HEK293T (cell line): ENCODE data around the gene ABHD14A.

Experiments used
- CTCF ChIA-PET: fragments of 350-600 bp; formaldehyde crosslinking; extraction: SDS; loops from one replicate; lab custom pipeline; 2021; ENCODE audit warnings: antibody characterized with exemption, inconsistent platforms; lab: Yijun Ruan, JAX
- POLR2A ChIA-PET: fragments of 350-600 bp; formaldehyde crosslinking; extraction: SDS; loops from one replicate; lab custom pipeline; 2020; ENCODE audit warnings: antibody characterized with exemption, inconsistent platforms; lab: Yijun Ruan, JAX
- DNase-seq: peaks from one replicate; pipeline ENCODE4 v3.0.0; 2012; ENCODE audit warnings: mixed read lengths; ENCODE audit errors: extremely low spot score
- ARNT ChIP-seq: fragments of 450-650 bp; IDR thresholded peaks from 2 replicates; pipeline ENCODE4 v1.6.1; 2017; ENCODE audit warnings: mild to moderate bottlenecking
- BHLHE40 ChIP-seq: fragments of 450-650 bp; IDR thresholded peaks from 2 replicates; pipeline ENCODE4 v1.6.1; 2016; ENCODE audit warnings: mild to moderate bottlenecking, moderate library complexity, borderline replicate concordance
- CTBP1 ChIP-seq: fragments of 450-650 bp; IDR thresholded peaks from 2 replicates; pipeline ENCODE4 v1.6.1; 2016; ENCODE audit warnings: borderline replicate concordance
- ELF4 ChIP-seq: fragments of 450-650 bp; IDR thresholded peaks from 2 replicates; pipeline ENCODE4 v1.6.1; 2017; ENCODE audit warnings: antibody characterized with exemption
- FOXA1 ChIP-seq: fragments of 450-650 bp; IDR thresholded peaks from 2 replicates; pipeline ENCODE4 v1.6.1; 2016; ENCODE audit warnings: mild to moderate bottlenecking
- FOXK2 ChIP-seq: fragments of 450-650 bp; IDR thresholded peaks from 2 replicates; pipeline ENCODE4 v1.6.1; 2016; ENCODE audit warnings: mild to moderate bottlenecking
- FOXM1 ChIP-seq: fragments of 450-650 bp; IDR thresholded peaks from 2 replicates; pipeline ENCODE4 v1.6.1; 2017; ENCODE audit warnings: mild to moderate bottlenecking, borderline replicate concordance
- HDGF ChIP-seq: fragments of 450-650 bp; IDR thresholded peaks from 2 replicates; pipeline ENCODE4 v1.6.1; 2017; ENCODE audit warnings: antibody characterized with exemption, borderline replicate concordance
- L3MBTL2 ChIP-seq: fragments of 450-650 bp; conservative IDR thresholded peaks from 2 replicates; pipeline ENCODE4 v1.6.1; 2016; ENCODE audit warnings: mild to moderate bottlenecking
- LEF1 ChIP-seq: fragments of 450-650 bp; IDR thresholded peaks from 2 replicates; pipeline ENCODE4 v1.6.1; 2017; ENCODE audit warnings: mild to moderate bottlenecking, borderline replicate concordance
- NFRKB ChIP-seq: fragments of 450-650 bp; IDR thresholded peaks from 2 replicates; pipeline ENCODE4 v1.6.1; 2016; ENCODE audit warnings: mild to moderate bottlenecking, moderate library complexity
- SP1 ChIP-seq: fragments of 450-650 bp; IDR thresholded peaks from 2 replicates; pipeline ENCODE4 v1.6.1; 2017
- SUZ12 ChIP-seq: fragments of 450-650 bp; IDR thresholded peaks from 2 replicates; pipeline ENCODE4 v1.6.1; 2016; ENCODE audit warnings: mild to moderate bottlenecking
- TARDBP ChIP-seq: fragments of 450-650 bp; IDR thresholded peaks from 2 replicates; pipeline ENCODE4 v1.6.1; 2016
- ZNF384 ChIP-seq: fragments of 450-650 bp; IDR thresholded peaks from 2 replicates; pipeline ENCODE4 v1.6.1; 2016
- TF ChIP-seq, protein P1 (sequence below): fragments of 450-650 bp; IDR thresholded peaks from 2 replicates; pipeline ENCODE4 v1.6.1; 2016

ABHD14A gene

DNA sequence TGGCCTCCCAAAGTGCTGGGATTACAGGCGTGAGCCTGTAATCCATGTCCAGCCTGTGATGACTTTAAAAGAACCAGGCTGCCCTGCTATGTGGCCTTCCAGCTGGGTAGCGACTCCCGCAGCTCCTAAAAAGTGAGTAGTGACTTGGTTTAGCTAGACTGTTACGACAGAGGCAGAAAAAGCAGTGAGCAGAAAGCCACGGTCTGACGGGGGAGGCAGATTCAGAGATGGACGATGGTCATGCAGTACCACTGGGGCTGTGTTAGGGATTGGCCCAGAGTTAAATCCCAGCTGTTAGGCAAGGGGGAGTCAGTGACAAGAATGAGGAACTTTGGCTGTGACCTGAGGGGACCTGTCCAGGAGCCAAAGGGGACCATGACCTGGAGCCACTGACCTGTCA, 23.9 kb downstream of the ABHD14A start:
- CTCF ChIA-PET, result interaction anchor here (0.7 to 1.6 kb wide), 2 partner anchors 9 to 57 kb away, joined by 4 to 5 read pairs; partner anchors contain the start of genes PARP3 and RRP9

DNA sequence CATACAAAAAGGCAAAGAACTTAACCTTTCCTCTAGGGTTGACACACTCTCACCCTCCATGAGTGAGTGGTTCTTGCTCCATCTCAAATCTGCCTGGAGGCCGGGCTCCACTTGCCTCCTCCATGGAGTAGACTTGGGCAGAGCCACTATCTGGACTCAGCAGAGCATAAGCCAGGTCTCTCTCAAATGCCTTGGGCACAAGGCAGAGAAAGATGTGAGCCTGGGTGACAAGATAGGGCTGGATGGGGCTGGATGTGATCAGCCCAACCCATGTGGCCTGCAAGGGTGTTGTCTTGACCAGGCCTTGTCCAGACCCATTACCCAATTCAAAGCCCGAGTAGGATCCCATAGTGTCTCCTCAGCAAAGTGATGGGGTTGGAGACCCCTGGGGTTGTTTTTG, 25.0 kb downstream of the ABHD14A start:
- POLR2A ChIA-PET, result no interaction called here
- TF ChIP-seq L3MBTL2 (no peak), ZNF384 (no peak), FOXM1 (no peak), ARNT (no peak), NFRKB (no peak)
- no peak for DNase-seq
- CTCF ChIA-PET, result interaction anchor here (1.0 to 3.1 kb wide), 2 partner anchors 26 to 128 kb away, joined by 3 to 6 read pairs; partner anchors contain the start of gene ABHD14B

More for the DNA sequence above, 23.9 kb downstream of the ABHD14A start:
- POLR2A ChIA-PET, result interaction anchor here (1.2 to 1.6 kb wide), 5 partner anchors 16 to 156 kb away, joined by 3 to 5 read pairs (median 3); partner anchors contain the start of genes ABHD14B, PARP3, POC1A and RRP9
- TF ChIP-seq L3MBTL2 (no peak), FOXK2 (no peak), NFRKB (no peak), CTBP1 (no peak), LEF1 (no peak), BHLHE40 (no peak), FOXM1 (no peak), TARDBP (no peak), FOXA1 (no peak)
- TF ChIP-seq, protein P1, sequence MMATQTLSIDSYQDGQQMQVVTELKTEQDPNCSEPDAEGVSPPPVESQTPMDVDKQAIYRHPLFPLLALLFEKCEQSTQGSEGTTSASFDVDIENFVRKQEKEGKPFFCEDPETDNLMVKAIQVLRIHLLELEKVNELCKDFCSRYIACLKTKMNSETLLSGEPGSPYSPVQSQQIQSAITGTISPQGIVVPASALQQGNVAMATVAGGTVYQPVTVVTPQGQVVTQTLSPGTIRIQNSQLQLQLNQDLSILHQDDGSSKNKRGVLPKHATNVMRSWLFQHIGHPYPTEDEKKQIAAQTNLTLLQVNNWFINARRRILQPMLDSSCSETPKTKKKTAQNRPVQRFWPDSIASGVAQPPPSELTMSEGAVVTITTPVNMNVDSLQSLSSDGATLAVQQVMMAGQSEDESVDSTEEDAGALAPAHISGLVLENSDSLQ, result no peak
- DNase-seq, result no peak

DNA sequence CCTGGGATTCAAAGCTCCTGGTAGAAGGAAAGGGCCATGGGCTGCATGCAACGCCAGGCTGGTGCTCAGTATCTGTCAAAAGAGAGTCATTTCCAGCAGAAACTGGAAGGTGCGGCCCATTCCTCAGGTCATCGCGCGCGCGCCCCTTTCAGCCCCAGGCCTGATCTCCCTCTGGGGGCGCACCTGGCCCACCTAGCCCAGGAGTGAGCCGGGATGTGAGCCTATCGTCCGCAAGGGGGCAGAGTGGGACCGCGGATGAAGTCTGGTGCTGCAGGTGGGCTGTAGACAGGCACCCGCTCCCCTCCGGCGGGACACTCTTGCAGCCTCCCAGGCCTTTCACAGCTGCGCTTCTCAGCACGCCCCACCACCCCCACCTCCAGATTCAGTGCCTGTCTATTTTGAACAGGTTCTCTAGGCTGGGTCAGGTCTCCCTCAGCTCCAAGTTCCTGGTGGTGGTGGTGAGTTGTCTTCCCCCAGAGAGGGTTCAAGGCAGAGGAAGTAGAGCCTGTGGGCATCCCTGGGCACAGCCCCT, 26.6 kb downstream of the ABHD14A start:
- DNase-seq, result peak; percentile 92
- POLR2A ChIA-PET, result no interaction called here
- peak; percentile 63; the same call in 1 of the 2 replicates for TF ChIP-seq ZNF384
- TF ChIP-seq SP1, result no peak
- no peak for TF ChIP-seq ARNT
- CTCF ChIA-PET, result interaction anchor here (0.6 to 3.2 kb wide), 14 partner anchors 13 to 338 kb away, joined by 3 to 19 read pairs (median 4); no protein-coding TSS in a partner anchor

DNA sequence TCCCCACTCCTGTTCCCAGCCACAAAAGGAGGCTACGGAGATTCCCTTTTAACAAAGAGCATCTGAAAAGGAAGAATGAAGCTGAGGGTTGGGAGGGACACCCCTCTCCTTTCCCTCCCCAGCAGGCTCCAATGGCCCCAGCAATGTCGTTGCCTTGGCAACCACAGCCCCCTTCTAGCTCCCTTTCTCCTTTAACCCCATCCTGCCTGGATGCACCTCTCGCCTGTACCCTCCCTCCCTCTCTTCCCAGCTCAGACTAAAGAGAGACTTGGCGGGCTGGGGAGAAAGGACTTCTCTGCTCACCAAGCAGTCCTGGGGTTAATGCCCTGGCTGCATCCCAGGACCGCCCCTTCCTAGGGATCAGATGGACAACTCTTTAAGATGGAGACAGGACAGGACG, 27.9 kb downstream of the ABHD14A start:
- ChIA-PET CTCF (interaction anchor here (0.6 to 3.5 kb wide), 7 partner anchors 11 to 274 kb away, joined by 3 to 31 read pairs (median 6); no protein-coding TSS in a partner anchor), POLR2A (interaction anchor here (3.7 kb wide), 1 partner anchor 53 kb away, joined by 21 read pairs; the partner anchor contains the start of gene DUSP7)
- no peak for DNase-seq
- no peak for TF ChIP-seq ZNF384
- no peak for TF ChIP-seq CTBP1
- TF ChIP-seq FOXM1, result no peak
- no peak for TF ChIP-seq ARNT
- TF ChIP-seq SP1, result no peak
- TF ChIP-seq, protein P1, result no peak
- no peak for TF ChIP-seq L3MBTL2
- TF ChIP-seq FOXK2, result no peak
- TF ChIP-seq NFRKB, result no peak
- no peak for TF ChIP-seq ELF4
- TF ChIP-seq HDGF, result no peak
- no peak for TF ChIP-seq FOXA1
- no peak for TF ChIP-seq LEF1
- TF ChIP-seq BHLHE40, result no peak
- no peak for TF ChIP-seq SUZ12
- no peak for TF ChIP-seq TARDBP

DNA sequence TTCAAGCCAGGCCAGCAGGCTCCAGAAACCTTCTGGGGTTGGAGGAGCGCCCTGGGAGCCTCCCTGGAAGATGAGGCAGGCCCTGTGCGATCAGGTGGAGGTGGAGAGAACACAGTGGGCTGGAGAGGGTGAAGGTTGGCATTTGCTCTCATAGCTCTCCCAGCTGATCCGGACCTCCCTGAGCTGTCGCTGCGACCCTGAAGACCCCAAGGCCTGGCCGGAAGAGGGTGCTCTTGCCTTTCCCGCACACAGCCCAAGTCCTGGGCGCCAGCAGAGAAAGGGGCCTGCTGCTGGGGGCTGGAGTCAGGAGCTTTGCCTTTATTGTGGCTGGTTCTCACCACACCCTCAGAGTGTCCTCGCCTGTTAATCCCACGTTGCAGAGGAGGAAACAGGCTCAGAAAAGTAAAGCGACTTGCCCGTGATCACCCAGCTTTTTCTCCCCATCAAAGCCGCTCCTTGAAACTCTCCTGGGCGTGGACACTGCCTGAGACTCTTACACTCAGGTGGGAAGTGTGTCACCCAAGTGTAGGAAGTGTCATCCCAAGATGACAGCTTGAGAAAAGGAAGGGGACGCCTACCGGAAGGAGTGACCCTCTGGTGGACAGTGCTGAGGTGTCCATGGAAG, 29.4 kb downstream of the ABHD14A start:
- ChIA-PET CTCF (interaction anchor here (0.7 to 3.5 kb wide), 19 partner anchors 8 to 335 kb away, joined by 3 to 31 read pairs (median 5); partner anchors contain the start of genes ACY1, DUSP7, POC1A and RPL29), POLR2A (interaction anchor here (0.6 to 3.7 kb wide), 5 partner anchors 8 to 141 kb away, joined by 3 to 21 read pairs (median 6); partner anchors contain the start of genes DUSP7 and RPL29)
- TF ChIP-seq SUZ12, result no peak
- TF ChIP-seq ARNT, result no peak
- TF ChIP-seq FOXK2, result no peak
- no peak for TF ChIP-seq BHLHE40
- TF ChIP-seq TARDBP, result no peak
- TF ChIP-seq HDGF, result no peak
- no peak for TF ChIP-seq SP1
- TF ChIP-seq, protein P1, result no peak
- no peak for TF ChIP-seq FOXM1
- TF ChIP-seq ZNF384, result no peak
- no peak for TF ChIP-seq CTBP1
- TF ChIP-seq NFRKB, result no peak
- TF ChIP-seq ELF4, result no peak
- no peak for TF ChIP-seq LEF1
- no peak for TF ChIP-seq FOXA1
- no peak for TF ChIP-seq L3MBTL2
- DNase-seq, result peak; percentile 48
